Ovary (tissue), 9 donors: ENCODE data around the gene ARNT2. TPM values are rescaled to one million over a fixed set of nuclear protein-coding genes. Genes with fewer than 3 reads are reported as not detected.

Experiments used
- DNase-seq, 5 donors: peaks; one replicate each; pipeline ENCODE4 v3.0.0-alpha.2; 2019 to 2020
- H3K27ac ChIP-seq, 2 donors: fragments of 200-600 bp; one replicate each; pipeline versions ENCODE4 v1.5.1 to v1.8.0; 2019 to 2022
- H3K27me3 ChIP-seq: fragments of 200-600 bp; one replicate; pipeline ENCODE4 v1.8.0; 2022
- H3K36me3 ChIP-seq: fragments of 200-600 bp; sonication (generic); one replicate; pipeline ENCODE4 v1.5.1; 2019
- H3K4me1 ChIP-seq: one replicate; pipeline ENCODE4 v1.8.1; 2013; ENCODE audit warnings: mild to moderate bottlenecking, moderate library complexity; ENCODE audit not compliant: insufficient read depth
- H3K4me3 ChIP-seq: fragments of 200-600 bp; sonication (generic); one replicate; pipeline ENCODE4 v1.5.1; 2017
- H3K9me3 ChIP-seq, 2 donors: fragments of 200-600 bp in 1 of 2; sonication (generic) in 1 of 2; one replicate each; pipeline versions ENCODE4 v1.5.1 to v1.8.1; 2013 to 2019; ENCODE audit warnings: mild to moderate bottlenecking in 1 of 2, moderate library complexity in 1 of 2
- CTCF ChIP-seq, 3 donors: fragments of 450-650 bp in 2 of 3; fragments of 200-600 bp in 1 of 3; IDR thresholded peaks; one replicate each; pipeline versions ENCODE4 v1.5.1 to v1.8.0; 2016 to 2022; ENCODE audit warnings: antibody characterized with exemption in 3 of 3, mild to moderate bottlenecking in 1 of 3
- EP300 ChIP-seq: sonication (generic); formaldehyde crosslinking; IDR thresholded peaks from one replicate; pipeline ENCODE4 v1.6.1; 2017; ENCODE audit warnings: antibody characterized with exemption
- POLR2A ChIP-seq: fragments of 450-650 bp; IDR thresholded peaks from one replicate; pipeline ENCODE4 v1.6.1; 2017; ENCODE audit warnings: antibody characterized with exemption, mild to moderate bottlenecking, moderate library complexity
- WGBS, 3 donors: extraction: QIAGEN DNeasy Blood & Tissue Kit in 1 of 3; methylation state at CpG; one replicate each; pipeline versions ENCODE4 v1.1.5 to v1.1.7; 2013 to 2017; 5-methylcytosine and 5-hydroxymethylcytosine counted together
- intact Hi-C, 4 donors: fragments of 100-400 bp; cut with DNase I; formaldehyde crosslinking; loops; one replicate each; pipeline versions ENCODE4 v1.11.0 to v1.15.1; 2022 to 2023
- polyA plus RNA-seq, 2 donors: library from polyadenylated mRNA; stranded (reverse); fragments of 200-250 nt in 1 of 2; fragments of 350-450 nt in 1 of 2; fragmentation: Illumina TruSeq in 1 of 2; extraction: RNeasy Lipid Tissue Mini Kit (QIAGEN cat#74804) in 1 of 2; gene quantifications; one replicate each; pipeline ENCODE4 v1.2.3, GENCODE V29; 2013 to 2014
- total RNA-seq, 7 donors: library from RNA; depleted of rRNA in 2 of 7; stranded (reverse); fragments of >200 nt in 2 of 7; fragmentation: NEBNext Ultra II Directional in 3 of 7; extraction: Animal tissue kit (Norgen Biotek cat#: 25700) in 3 of 7; gene quantifications; one replicate each; pipeline versions ENCODE4 v1.1.0 to v1.2.4, GENCODE V29; 2016 to 2023
- donor health status: DM: no; HTN: no; CAD: no; lungs with moderate emphysema.
- donor health status: DM: no; HTN: no; CAD: no.
- donor health status: Bipolar disorder and iron deficiency.
- donor health status: DM: yes; HTN: yes; CAD: no.
- donor health status: DM: no; HTN: no; CAD: no.
- donor health status: DM: yes; HTN: yes; CAD: no.

Gene ARNT2
- total and polyA plus RNA-seq, 9 donors: 11.0 to 20.5 (median 16.2) TPM

- H3K4me1 ChIP-seq: peaks cover 5% of the 10 kb centered on the region
- H3K27me3 ChIP-seq: no peaks in the 10 kb centered on the region
- DNase-seq: no peak
- 97 to 100% (median 98%) methylated on average over 1 of the region's 1 CpG for WGBS, 3 donors
- no peak overlapping the region for H3K4me3 ChIP-seq
- H3K27ac ChIP-seq: no peak overlapping the region
- H3K9me3 ChIP-seq: no peaks in the 10 kb centered on the region
- H3K36me3 ChIP-seq: no peaks in the 10 kb centered on the region
- TF ChIP-seq POLR2A (no peak), EP300 (no peak)
- intact Hi-C loops: no loop called here
These were observed 93.0 kb downstream of the ARNT2 start for GRCh38 chr15:80497221-80497620.

- WGBS, 3 donors: 37 to 65% (median 38%) methylated on average over 4 of the region's 4 CpGs
- no peaks in the 10 kb centered on the region for H3K36me3 ChIP-seq
- H3K27ac ChIP-seq: no peak overlapping the region
- no peak for TF ChIP-seq EP300
- no peak for TF ChIP-seq POLR2A
- TF ChIP-seq CTCF (IDR thresholded peaks at IDR 0.05): no peak
- peaks cover 17% of the 10 kb centered on the region for H3K4me1 ChIP-seq
- DNase-seq: no peak
- no peak overlapping the region for H3K4me3 ChIP-seq
- intact Hi-C loops: no loop called here
- H3K27me3 ChIP-seq: no peaks in the 10 kb centered on the region
- H3K9me3 ChIP-seq: no peaks in the 10 kb centered on the region
These were observed 94.5 kb downstream of the ARNT2 start for GRCh38 chr15:80498652-80499051.

- peaks cover 19% of the 10 kb centered on the region for H3K4me1 ChIP-seq
- no peaks in the 10 kb centered on the region for H3K9me3 ChIP-seq
- no peaks in the 10 kb centered on the region for H3K27me3 ChIP-seq
- TF ChIP-seq POLR2A (no peak), EP300 (no peak), CTCF (IDR thresholded peaks at IDR 0.05) (no peak)
- H3K36me3 ChIP-seq: no peaks in the 10 kb centered on the region
- no peak overlapping the region for H3K4me3 ChIP-seq
- DNase-seq: no peak
- 6 to 12% (median 11%) methylated on average over 1 of the region's 1 CpG for WGBS, 3 donors
- H3K27ac ChIP-seq: peak overlapping the region; percentile 0 to 47
- intact Hi-C loops: no loop called here
These were observed 95.8 kb downstream of the ARNT2 start for GRCh38 chr15:80500021-80500420.

- DNase-seq: no peak
- Histone ChIP-seq H3K4me1 (peaks cover 16% of the 10 kb centered on the region), H3K27ac (no peak overlapping the region), H3K36me3 (no peaks in the 10 kb centered on the region), H3K9me3 (no peaks in the 10 kb centered on the region), H3K4me3 (no peak overlapping the region), H3K27me3 (no peaks in the 10 kb centered on the region)
- intact Hi-C loops: no loop called here
- WGBS, 3 donors: 96% methylated on average over 8 of the region's 8 CpGs
- TF ChIP-seq EP300 (no peak), POLR2A (no peak), CTCF (IDR thresholded peaks at IDR 0.05) (no peak)
These were observed 97.3 kb downstream of the ARNT2 start for GRCh38 chr15:80501476-80501875.

- WGBS, 3 donors: 20 to 34% (median 33%) methylated on average over 3 of the region's 3 CpGs
- no peaks in the 10 kb centered on the region for H3K27me3 ChIP-seq
- H3K27ac ChIP-seq: peak overlapping the region; percentile 24 to 64
- TF ChIP-seq CTCF (IDR thresholded peaks at IDR 0.05) (no peak), POLR2A (no peak), EP300 (no peak)
- no peak overlapping the region for H3K4me3 ChIP-seq
- intact Hi-C loops: no loop called here
- peaks cover 27% of the 10 kb centered on the region for H3K4me1 ChIP-seq
- H3K9me3 ChIP-seq: no peaks in the 10 kb centered on the region
- no peaks in the 10 kb centered on the region for H3K36me3 ChIP-seq
- DNase-seq: peak in 3 of 5 donors; percentile 44 to 62 (median 44)
These were observed 98.6 kb downstream of the ARNT2 start for GRCh38 chr15:80502782-80503181.
